Measurements from ENCODE around the gene VPS8. TPM values are rescaled to one million over a fixed set of nuclear protein-coding genes. Genes with fewer than 3 reads are reported as not detected.

Gene VPS8
- total RNA-seq, 2 donors from 2014 or later, result 49.7 to 70.0 TPM

DNA sequence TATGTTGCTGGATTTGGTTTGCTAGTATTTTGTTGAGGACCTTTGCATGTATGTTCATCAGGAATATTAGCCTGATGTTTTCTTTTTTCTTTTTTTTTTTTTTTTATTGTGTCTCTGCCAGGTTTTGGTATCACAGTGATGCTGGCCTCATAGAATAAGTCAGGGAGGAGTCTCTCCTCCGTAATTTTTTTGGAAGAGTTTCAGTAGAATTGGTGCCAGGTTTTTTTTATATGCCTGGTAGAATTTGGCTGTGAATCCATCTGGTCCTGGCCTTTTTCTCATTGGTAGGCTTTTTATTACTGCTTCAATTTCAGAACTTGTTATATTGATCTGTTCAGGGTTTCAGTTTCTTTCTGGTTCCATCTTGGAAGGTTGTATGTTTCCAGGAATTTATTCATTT lies 165.8 kb downstream of the VPS8 start:
- Mint-ChIP-seq H3K27ac (no peak overlapping the region), H3K27me3 (ENCODE audit: insufficient read depth) (no peaks in the 10 kb centered on the region), H3K4me1 (no peaks in the 10 kb centered on the region), H3K4me3 (no peak overlapping the region), H3K36me3 (ENCODE audit: low read depth) (peaks cover 36% of the 10 kb centered on the region), H3K9me3 (peaks cover 7% of the 10 kb centered on the region)
- Histone ChIP-seq H3K9me3 (ENCODE audit: control insufficient read depth, low read length) (peaks cover 4% of the 10 kb centered on the region), H3K4me3 (ENCODE audit: low read length) (no peak overlapping the region), H3K4me1 (ENCODE audit: control insufficient read depth, insufficient read depth, low read length) (no peaks in the 10 kb centered on the region), H3K27ac (ENCODE audit: low read depth, low read length) (no peak overlapping the region), H3K27me3 (ENCODE audit: control insufficient read depth, insufficient read depth, low read length, poor library complexity, severe bottlenecking) (no peaks in the 10 kb centered on the region), H3K36me3 (ENCODE audit: control insufficient read depth, insufficient read depth, low read length) (peaks cover 20% of the 10 kb centered on the region), H3K9ac (ENCODE audit: extremely low read depth, low read length, poor library complexity, severe bottlenecking) (no peak overlapping the region)
- no peak for DNase-seq
- 80 to 88% methylated on average over 1 of the region's 1 CpG for WGBS, 2 experiments (ENCODE audit: insufficient coverage in 1 of 2, insufficient read length in 1 of 2)
- TF ChIP-seq, protein P1, sequence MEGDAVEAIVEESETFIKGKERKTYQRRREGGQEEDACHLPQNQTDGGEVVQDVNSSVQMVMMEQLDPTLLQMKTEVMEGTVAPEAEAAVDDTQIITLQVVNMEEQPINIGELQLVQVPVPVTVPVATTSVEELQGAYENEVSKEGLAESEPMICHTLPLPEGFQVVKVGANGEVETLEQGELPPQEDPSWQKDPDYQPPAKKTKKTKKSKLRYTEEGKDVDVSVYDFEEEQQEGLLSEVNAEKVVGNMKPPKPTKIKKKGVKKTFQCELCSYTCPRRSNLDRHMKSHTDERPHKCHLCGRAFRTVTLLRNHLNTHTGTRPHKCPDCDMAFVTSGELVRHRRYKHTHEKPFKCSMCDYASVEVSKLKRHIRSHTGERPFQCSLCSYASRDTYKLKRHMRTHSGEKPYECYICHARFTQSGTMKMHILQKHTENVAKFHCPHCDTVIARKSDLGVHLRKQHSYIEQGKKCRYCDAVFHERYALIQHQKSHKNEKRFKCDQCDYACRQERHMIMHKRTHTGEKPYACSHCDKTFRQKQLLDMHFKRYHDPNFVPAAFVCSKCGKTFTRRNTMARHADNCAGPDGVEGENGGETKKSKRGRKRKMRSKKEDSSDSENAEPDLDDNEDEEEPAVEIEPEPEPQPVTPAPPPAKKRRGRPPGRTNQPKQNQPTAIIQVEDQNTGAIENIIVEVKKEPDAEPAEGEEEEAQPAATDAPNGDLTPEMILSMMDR (conservative IDR thresholded peaks at IDR 0.05), result no peak

DNA sequence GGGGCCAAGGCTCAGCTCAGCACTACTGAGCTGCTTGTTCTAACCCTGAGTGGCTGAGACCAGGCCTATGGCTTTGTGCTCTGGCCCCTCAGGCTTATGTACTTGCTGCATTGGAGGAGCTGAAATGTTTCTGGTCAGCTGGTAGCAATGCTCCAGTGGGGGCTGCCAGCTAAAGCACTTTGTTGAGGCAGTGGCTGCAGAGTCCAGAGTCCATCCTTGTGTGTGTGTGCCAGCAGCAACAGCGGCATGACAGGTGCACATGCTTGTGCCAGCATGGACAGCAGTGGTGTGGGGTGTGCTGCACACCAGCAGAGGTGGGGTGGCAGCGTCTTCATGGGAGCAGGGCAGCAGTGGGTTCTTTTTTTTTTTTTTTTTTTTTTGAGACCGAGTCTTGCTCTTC lies 169.1 kb downstream of the VPS8 start:
- H3K4me1 Mint-ChIP-seq, result no peaks in the 10 kb centered on the region
- WGBS, 2 experiments (ENCODE audit: insufficient coverage in 1 of 2, insufficient read length in 1 of 2), result 87 to 100% methylated on average over 1 to 3 of the region's 3 CpGs
- H3K9me3 Mint-ChIP-seq, result no peaks in the 10 kb centered on the region
- no peak overlapping the region for H3K4me3 Mint-ChIP-seq
- no peak overlapping the region for H3K27ac Mint-ChIP-seq
- H3K9me3 ChIP-seq (ENCODE audit: control insufficient read depth, low read length), result peaks cover 4% of the 10 kb centered on the region
- no peak overlapping the region for H3K4me3 ChIP-seq (ENCODE audit: low read length)
- no peak overlapping the region for H3K9ac ChIP-seq (ENCODE audit: extremely low read depth, low read length, poor library complexity, severe bottlenecking)
- H3K36me3 Mint-ChIP-seq (ENCODE audit: low read depth), result peaks cover 10% of the 10 kb centered on the region
- no peak overlapping the region for H3K27ac ChIP-seq (ENCODE audit: low read depth, low read length)
- DNase-seq, result no peak
- H3K27me3 Mint-ChIP-seq (ENCODE audit: insufficient read depth), result no peaks in the 10 kb centered on the region
- TF ChIP-seq, protein P1 (conservative IDR thresholded peaks at IDR 0.05), result no peak
- no peaks in the 10 kb centered on the region for H3K27me3 ChIP-seq (ENCODE audit: control insufficient read depth, insufficient read depth, low read length, poor library complexity, severe bottlenecking)
- H3K4me1 ChIP-seq (ENCODE audit: control insufficient read depth, insufficient read depth, low read length), result no peaks in the 10 kb centered on the region
- peaks cover 13% of the 10 kb centered on the region for H3K36me3 ChIP-seq (ENCODE audit: control insufficient read depth, insufficient read depth, low read length)

DNA sequence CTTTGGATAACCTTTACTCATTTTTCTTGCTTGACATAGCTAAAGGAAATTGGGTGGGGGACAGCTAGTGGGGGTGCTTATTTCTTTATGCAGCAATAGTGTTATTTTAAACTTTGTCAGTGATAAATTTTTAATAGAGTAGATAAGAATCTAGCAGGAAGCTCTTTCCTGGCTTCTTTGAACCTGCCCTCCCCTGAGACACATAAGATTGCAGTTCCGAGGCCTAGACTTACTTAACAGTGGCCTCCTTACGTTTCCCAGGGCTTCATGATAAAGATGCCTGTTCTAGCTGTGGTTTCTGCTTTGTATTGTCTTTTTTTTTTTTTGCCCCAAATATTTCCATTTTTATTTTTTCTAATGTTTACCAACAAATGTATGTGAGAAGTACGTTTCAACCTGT lies 170.1 kb downstream of the VPS8 start:
- Mint-ChIP-seq H3K27ac (no peak overlapping the region), H3K4me1 (no peaks in the 10 kb centered on the region), H3K4me3 (no peak overlapping the region), H3K9me3 (no peaks in the 10 kb centered on the region), H3K27me3 (ENCODE audit: insufficient read depth) (no peaks in the 10 kb centered on the region), H3K36me3 (ENCODE audit: low read depth) (peaks cover 3% of the 10 kb centered on the region)
- Histone ChIP-seq H3K4me3 (ENCODE audit: low read length) (no peak overlapping the region), H3K4me1 (ENCODE audit: control insufficient read depth, insufficient read depth, low read length) (no peaks in the 10 kb centered on the region), H3K9me3 (ENCODE audit: control insufficient read depth, low read length) (no peaks in the 10 kb centered on the region), H3K36me3 (ENCODE audit: control insufficient read depth, insufficient read depth, low read length) (peaks cover 9% of the 10 kb centered on the region), H3K9ac (ENCODE audit: extremely low read depth, low read length, poor library complexity, severe bottlenecking) (no peak overlapping the region), H3K27ac (ENCODE audit: low read depth, low read length) (no peak overlapping the region), H3K27me3 (ENCODE audit: control insufficient read depth, insufficient read depth, low read length, poor library complexity, severe bottlenecking) (no peaks in the 10 kb centered on the region)
- DNase-seq, result no peak
- TF ChIP-seq, protein P1 (conservative IDR thresholded peaks at IDR 0.05), result no peak
- WGBS, 2 experiments (ENCODE audit: insufficient coverage in 1 of 2, insufficient read length in 1 of 2), result 84 to 100% methylated on average over 1 to 3 of the region's 3 CpGs
